ENCODE measurements around the gene CAT.

Gene CAT

DNA sequence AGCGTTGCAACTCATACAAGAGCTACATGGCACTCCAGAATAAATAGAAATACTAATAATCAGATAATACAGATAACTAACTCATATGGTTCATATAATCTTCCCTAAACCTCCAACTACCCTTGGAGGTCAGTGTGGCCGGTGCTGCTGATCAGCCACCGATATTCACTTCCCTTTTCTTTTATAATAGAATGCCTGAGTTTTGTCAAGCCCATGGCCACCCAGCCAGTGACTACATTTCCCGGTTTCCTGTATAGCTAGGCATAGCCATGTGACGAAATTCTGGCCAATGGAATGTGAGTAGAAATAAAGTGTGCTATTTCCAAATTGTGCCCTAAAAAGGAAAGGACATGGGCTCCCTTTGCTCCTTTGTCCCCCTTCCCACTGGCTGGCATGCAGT, 5.9 kb upstream of the CAT start:
- no peaks in the 10 kb centered on the region for H4K20me1 ChIP-seq (ENCODE audit: insufficient read depth, low read length)
- no peak overlapping the region for H3K4me2 ChIP-seq (ENCODE audit: low read depth, low read length)
- H3K27ac ChIP-seq (ENCODE audit: low read length) = no peak overlapping the region
- H3K4me1 ChIP-seq (ENCODE audit: low read length) = peaks cover 7% of the 10 kb centered on the region
- H2AFZ ChIP-seq (ENCODE audit: low read length) = no peak overlapping the region
- no peaks in the 10 kb centered on the region for H3K9me2 ChIP-seq (replicated peaks; ENCODE audit: insufficient read depth, low read length)
- no peaks in the 10 kb centered on the region for H3K79me2 ChIP-seq (ENCODE audit: low read length)
- no peaks in the 10 kb centered on the region for H3F3A ChIP-seq (ENCODE audit: insufficient read depth, low read length)
- no peaks in the 10 kb centered on the region for H3K27me3 ChIP-seq (replicated peaks; ENCODE audit: insufficient read depth, low read length)
- H3K4me3 ChIP-seq (ENCODE audit: low read length) = no peak overlapping the region
- H3K9ac ChIP-seq (ENCODE audit: low read length) = no peak overlapping the region
- no peak for TF ChIP-seq EZH2phosphoT487 (IDR thresholded peaks at IDR 0.05; ENCODE audit: low read length)
- TF ChIP-seq, protein P1, sequence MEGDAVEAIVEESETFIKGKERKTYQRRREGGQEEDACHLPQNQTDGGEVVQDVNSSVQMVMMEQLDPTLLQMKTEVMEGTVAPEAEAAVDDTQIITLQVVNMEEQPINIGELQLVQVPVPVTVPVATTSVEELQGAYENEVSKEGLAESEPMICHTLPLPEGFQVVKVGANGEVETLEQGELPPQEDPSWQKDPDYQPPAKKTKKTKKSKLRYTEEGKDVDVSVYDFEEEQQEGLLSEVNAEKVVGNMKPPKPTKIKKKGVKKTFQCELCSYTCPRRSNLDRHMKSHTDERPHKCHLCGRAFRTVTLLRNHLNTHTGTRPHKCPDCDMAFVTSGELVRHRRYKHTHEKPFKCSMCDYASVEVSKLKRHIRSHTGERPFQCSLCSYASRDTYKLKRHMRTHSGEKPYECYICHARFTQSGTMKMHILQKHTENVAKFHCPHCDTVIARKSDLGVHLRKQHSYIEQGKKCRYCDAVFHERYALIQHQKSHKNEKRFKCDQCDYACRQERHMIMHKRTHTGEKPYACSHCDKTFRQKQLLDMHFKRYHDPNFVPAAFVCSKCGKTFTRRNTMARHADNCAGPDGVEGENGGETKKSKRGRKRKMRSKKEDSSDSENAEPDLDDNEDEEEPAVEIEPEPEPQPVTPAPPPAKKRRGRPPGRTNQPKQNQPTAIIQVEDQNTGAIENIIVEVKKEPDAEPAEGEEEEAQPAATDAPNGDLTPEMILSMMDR (IDR thresholded peaks at IDR 0.05; ENCODE audit: low read length) = no peak
- TF ChIP-seq EZH2 (optimal IDR thresholded peaks at IDR 0.05; ENCODE audit: low read depth, low read length) = no peak
- no peaks in the 10 kb centered on the region for H3K9me3 ChIP-seq (replicated peaks; ENCODE audit: insufficient read depth, low read length)
- no peak for DNase-seq
- no peaks in the 10 kb centered on the region for H3K36me3 ChIP-seq (replicated peaks; ENCODE audit: insufficient read depth, low read length)

DNA sequence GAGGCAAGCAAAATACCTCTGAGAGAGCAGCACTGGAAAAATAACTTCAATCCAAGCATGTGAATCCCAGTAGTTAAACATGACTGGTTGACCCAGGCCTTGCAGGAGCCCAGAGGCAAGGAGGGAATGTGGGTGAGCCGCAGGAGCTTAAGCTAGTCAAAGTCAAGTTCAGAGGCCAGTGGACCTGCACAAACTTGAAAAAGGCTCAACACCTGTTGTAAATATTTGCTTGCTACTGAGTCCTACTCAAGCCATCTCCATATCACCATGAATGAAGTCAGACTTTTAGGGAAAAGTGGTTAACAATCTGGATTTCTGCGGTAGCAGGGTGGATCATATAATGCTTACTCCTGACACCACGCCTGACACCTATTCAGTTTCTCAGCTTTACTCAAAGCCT, 4.8 kb upstream of the CAT start:
- no peaks in the 10 kb centered on the region for H3F3A ChIP-seq (ENCODE audit: insufficient read depth, low read length)
- H4K20me1 ChIP-seq (ENCODE audit: insufficient read depth, low read length) = no peaks in the 10 kb centered on the region
- H3K27ac ChIP-seq (ENCODE audit: low read length) = no peak overlapping the region
- TF ChIP-seq EZH2phosphoT487 (IDR thresholded peaks at IDR 0.05; ENCODE audit: low read length) = no peak
- TF ChIP-seq, protein P1 (IDR thresholded peaks at IDR 0.05; ENCODE audit: low read length) = no peak
- no peak for TF ChIP-seq EZH2 (optimal IDR thresholded peaks at IDR 0.05; ENCODE audit: low read depth, low read length)
- no peak overlapping the region for H3K4me2 ChIP-seq (ENCODE audit: low read depth, low read length)
- no peaks in the 10 kb centered on the region for H3K79me2 ChIP-seq (ENCODE audit: low read length)
- H2AFZ ChIP-seq (ENCODE audit: low read length) = no peak overlapping the region
- no peaks in the 10 kb centered on the region for H3K36me3 ChIP-seq (replicated peaks; ENCODE audit: insufficient read depth, low read length)
- H3K27me3 ChIP-seq (replicated peaks; ENCODE audit: insufficient read depth, low read length) = no peaks in the 10 kb centered on the region
- H3K9ac ChIP-seq (ENCODE audit: low read length) = no peak overlapping the region
- no peaks in the 10 kb centered on the region for H3K9me2 ChIP-seq (replicated peaks; ENCODE audit: insufficient read depth, low read length)
- H3K4me3 ChIP-seq (ENCODE audit: low read length) = no peak overlapping the region
- H3K9me3 ChIP-seq (replicated peaks; ENCODE audit: insufficient read depth, low read length) = no peaks in the 10 kb centered on the region
- no peak for DNase-seq
- H3K4me1 ChIP-seq (ENCODE audit: low read length) = peaks cover 7% of the 10 kb centered on the region

DNA sequence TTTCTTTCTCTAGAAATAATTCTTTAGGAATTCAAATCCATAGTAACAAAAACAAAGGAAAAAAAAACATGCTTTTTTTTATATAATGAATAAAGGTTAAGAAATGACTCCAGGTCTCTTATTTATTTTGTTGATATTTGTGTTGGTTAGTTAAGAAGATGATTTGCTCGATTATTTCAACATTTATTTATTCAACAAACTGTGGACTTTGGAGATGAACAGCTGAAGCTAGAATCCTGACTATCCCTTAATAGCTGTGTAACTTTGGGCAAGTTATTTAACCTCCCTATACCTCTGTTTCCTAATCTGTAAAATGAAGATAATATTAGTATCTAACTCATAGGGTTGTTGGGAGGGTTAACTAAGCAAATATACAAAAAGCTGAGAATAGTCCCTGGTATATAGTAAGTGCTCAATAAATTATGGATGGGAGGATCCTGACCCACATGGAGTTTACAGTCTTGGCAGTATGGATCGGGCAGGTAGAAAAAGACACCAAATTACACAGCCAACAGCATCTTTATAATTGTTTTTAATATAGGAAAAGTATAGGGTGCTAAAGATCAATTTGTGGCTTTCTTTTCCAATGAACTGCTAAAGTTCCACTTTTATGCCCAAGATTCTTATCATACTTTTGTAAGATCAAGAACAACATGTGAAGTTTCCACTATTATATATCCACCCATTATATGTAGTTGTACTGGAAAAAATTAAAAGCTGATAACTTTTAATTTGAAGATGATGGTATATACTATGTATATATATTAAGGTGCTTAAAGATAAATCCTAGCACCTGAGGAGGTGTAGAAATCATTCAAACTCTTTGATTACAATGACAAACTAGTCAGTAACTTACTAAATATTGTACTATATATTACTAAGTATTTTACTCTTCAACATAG, 1.3 kb upstream of the CAT start:
- Histone ChIP-seq H3K4me3 (ENCODE audit: low read length) (no peak overlapping the region; the same call in 1 of the 2 replicates), H3K27me3 (replicated peaks; ENCODE audit: insufficient read depth, low read length) (no peaks in the 10 kb centered on the region), H3K36me3 (replicated peaks; ENCODE audit: insufficient read depth, low read length) (no peaks in the 10 kb centered on the region), H3K9me3 (replicated peaks; ENCODE audit: insufficient read depth, low read length) (no peaks in the 10 kb centered on the region), H3F3A (ENCODE audit: insufficient read depth, low read length) (no peaks in the 10 kb centered on the region; the same call in 1 of the 2 replicates), H3K9me2 (replicated peaks; ENCODE audit: insufficient read depth, low read length) (no peaks in the 10 kb centered on the region), H2AFZ (ENCODE audit: low read length) (peak overlapping the region; percentile 93; the same call in 1 of the 2 replicates), H4K20me1 (ENCODE audit: insufficient read depth, low read length) (no peaks in the 10 kb centered on the region), H3K79me2 (ENCODE audit: low read length) (peaks cover 11% of the 10 kb centered on the region; the same call in 1 of the 2 replicates), H3K4me1 (ENCODE audit: low read length) (peaks cover 11% of the 10 kb centered on the region), H3K27ac (ENCODE audit: low read length) (no peak overlapping the region), H3K9ac (ENCODE audit: low read length) (no peak overlapping the region), H3K4me2 (ENCODE audit: low read depth, low read length) (peak overlapping the region; percentile 73; the same call in 1 of the 2 replicates)
- no peak for DNase-seq
- TF ChIP-seq EZH2 (optimal IDR thresholded peaks at IDR 0.05; ENCODE audit: low read depth, low read length) (no peak), EZH2phosphoT487 (IDR thresholded peaks at IDR 0.05; ENCODE audit: low read length) (no peak)
- TF ChIP-seq, protein P1 (IDR thresholded peaks at IDR 0.05; ENCODE audit: low read length) = no peak

Data from MM.1S (cell line).